Thyroid gland (tissue), 4 donors: ENCODE measurements around the gene SUB1.
"Not testable (repeated sequence)": the region's sequence is repeated elsewhere in the genome, so short reads cannot be mapped to it uniquely, and the experiment has no call there.

Source experiments
- POLR2A ChIP-seq, 2 donors: fragments of 450-650 bp; IDR thresholded peaks; one replicate each; pipeline ENCODE4 v1.6.1; 2017; ENCODE audit warnings: antibody characterized with exemption in 2 of 2, mild to moderate bottlenecking in 2 of 2, moderate library complexity in 1 of 2
- TF ChIP-seq, protein P1 (sequence below), 6 experiments: fragments of 200-600 bp in 3 of 6; fragments of 450-650 bp in 3 of 6; sonication (generic) in 3 of 6; IDR thresholded peaks; one replicate each; pipeline ENCODE4 v1.5.1; 2016 to 2019; ENCODE audit warnings: antibody characterized with exemption in 6 of 6, mild to moderate bottlenecking in 2 of 6, inconsistent platforms in 1 of 6, moderate library complexity in 1 of 6

DNA sequence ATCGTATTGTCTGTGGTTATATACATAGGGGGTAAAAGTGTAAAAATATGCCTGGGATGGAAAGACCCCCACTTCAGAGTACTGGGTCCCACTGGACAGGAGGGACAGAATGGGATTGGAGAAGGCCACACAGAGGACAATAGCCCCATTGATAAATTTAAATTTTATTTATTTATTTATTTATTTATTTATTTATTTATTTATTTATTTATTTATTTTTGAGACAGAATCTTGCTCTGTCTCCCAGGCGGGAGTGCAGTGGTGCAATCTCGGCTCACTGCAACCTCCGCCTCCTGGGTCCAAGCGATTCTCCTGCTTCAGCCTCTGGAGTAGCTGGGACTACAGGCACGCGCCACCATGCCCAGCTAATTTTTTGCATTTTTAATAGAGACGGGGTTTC, 47.7 kb downstream of the SUB1 start:
- TF ChIP-seq, protein P1, sequence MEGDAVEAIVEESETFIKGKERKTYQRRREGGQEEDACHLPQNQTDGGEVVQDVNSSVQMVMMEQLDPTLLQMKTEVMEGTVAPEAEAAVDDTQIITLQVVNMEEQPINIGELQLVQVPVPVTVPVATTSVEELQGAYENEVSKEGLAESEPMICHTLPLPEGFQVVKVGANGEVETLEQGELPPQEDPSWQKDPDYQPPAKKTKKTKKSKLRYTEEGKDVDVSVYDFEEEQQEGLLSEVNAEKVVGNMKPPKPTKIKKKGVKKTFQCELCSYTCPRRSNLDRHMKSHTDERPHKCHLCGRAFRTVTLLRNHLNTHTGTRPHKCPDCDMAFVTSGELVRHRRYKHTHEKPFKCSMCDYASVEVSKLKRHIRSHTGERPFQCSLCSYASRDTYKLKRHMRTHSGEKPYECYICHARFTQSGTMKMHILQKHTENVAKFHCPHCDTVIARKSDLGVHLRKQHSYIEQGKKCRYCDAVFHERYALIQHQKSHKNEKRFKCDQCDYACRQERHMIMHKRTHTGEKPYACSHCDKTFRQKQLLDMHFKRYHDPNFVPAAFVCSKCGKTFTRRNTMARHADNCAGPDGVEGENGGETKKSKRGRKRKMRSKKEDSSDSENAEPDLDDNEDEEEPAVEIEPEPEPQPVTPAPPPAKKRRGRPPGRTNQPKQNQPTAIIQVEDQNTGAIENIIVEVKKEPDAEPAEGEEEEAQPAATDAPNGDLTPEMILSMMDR (IDR thresholded peaks at IDR 0.05) = not testable (repeated sequence)
- not testable (repeated sequence) for TF ChIP-seq POLR2A (IDR thresholded peaks at IDR 0.05)
